ENCODE results near the gene STT3A. TPM values are rescaled to one million over a fixed set of nuclear protein-coding genes. Genes with fewer than 3 reads are reported as not detected.

The STT3A gene
- total and polyA plus RNA-seq, 2 of the 13 experiments (the other 11 are each of a cell fraction or from before 2014, with no cell fraction given) = 229 to 319 TPM

GRCh38 chr11:125593114-125593820 is 615 bp downstream of the STT3A start (continued):
- TF ChIP-seq PAF1 (CRISPR knock-in tag; IDR thresholded peaks at IDR 0.05) = no peak
- peak; percentile 6; the same call in 1 of the 2 replicates for TF ChIP-seq ZFP91 (CRISPR knock-in tag; IDR thresholded peaks at IDR 0.05; ENCODE audit: borderline replicate concordance)
- TF ChIP-seq MTA3 (CRISPR knock-in tag; IDR thresholded peaks at IDR 0.05) = no peak
- TF ChIP-seq YEATS4 (CRISPR knock-in tag; IDR thresholded peaks at IDR 0.05; ENCODE audit: borderline replicate concordance) = no peak
- no peak for TF ChIP-seq ZNF337 (CRISPR knock-in tag; IDR thresholded peaks at IDR 0.05; ENCODE audit: borderline replicate concordance, low read depth)
- TF ChIP-seq REPIN1 (CRISPR knock-in tag; IDR thresholded peaks at IDR 0.05; ENCODE audit: borderline replicate concordance, low read depth) = no peak
- 0 out of 2 replicates have a peak, but pooled peaks have one; percentile 29 for TF ChIP-seq BRD4 (CRISPR knock-in tag; IDR thresholded peaks at IDR 0.05)
- peak; percentile 53; the same call in 1 of the 2 replicates for TF ChIP-seq ETV5 (CRISPR knock-in tag; IDR thresholded peaks at IDR 0.05; ENCODE audit: borderline replicate concordance)
- TF ChIP-seq ZEB1 (IDR thresholded peaks at IDR 0.05; ENCODE audit: insufficient replicate concordance, low read depth) = no peak
- no peak for TF ChIP-seq HOXA5 (CRISPR knock-in tag; IDR thresholded peaks at IDR 0.05)
- TF ChIP-seq NFAT5 (CRISPR knock-in tag; IDR thresholded peaks at IDR 0.05) = no peak
- TF ChIP-seq ARID4A (CRISPR knock-in tag; IDR thresholded peaks at IDR 0.05; ENCODE audit: borderline replicate concordance) = no peak
- no peak for TF ChIP-seq TBX3 (IDR thresholded peaks at IDR 0.05; ENCODE audit: borderline replicate concordance)
- TF ChIP-seq HNRNPL (IDR thresholded peaks at IDR 0.05; ENCODE audit: low read depth, low read length) = no peak
- no peak for TF ChIP-seq ZNF343 (CRISPR knock-in tag; IDR thresholded peaks at IDR 0.05)
- no peak for TF ChIP-seq PHB2 (IDR thresholded peaks at IDR 0.05; ENCODE audit: partially characterized antibody)
- 0 out of 2 replicates have a peak, but pooled peaks have one; percentile 3 for TF ChIP-seq ZNF12 (CRISPR knock-in tag; IDR thresholded peaks at IDR 0.05)
- TF ChIP-seq ZNF660 (CRISPR knock-in tag; IDR thresholded peaks at IDR 0.05; ENCODE audit: borderline replicate concordance, low read depth) = no peak
- TF ChIP-seq ZNF232 (CRISPR knock-in tag; IDR thresholded peaks at IDR 0.05; ENCODE audit: borderline replicate concordance) = no peak
